ENCODE data around the gene TRIO.
"Not testable (repeated sequence)": the region's sequence is repeated elsewhere in the genome, so short reads cannot be mapped to it uniquely, and the experiment has no call there.

TRIO gene

GRCh38 chr5:14552017-14552416, 408.9 kb downstream of the TRIO start:
- no peak for DNase-seq
- in situ Hi-C loops (cut with HindIII; ENCODE audit: low pct_ligation_motif_present, low sequenced_read_pairs), result no loop called here
- H3K4me3 ChIP-seq (ENCODE audit: low read depth, low read length), result no peak overlapping the region
- H3K27ac ChIP-seq, result no peak overlapping the region
- no peak for TF ChIP-seq CTCF (IDR thresholded peaks at IDR 0.05; ENCODE audit: low read depth, low read length, missing control alignments)
- H3K27me3 ChIP-seq (replicated peaks), result peaks cover 3% of the 10 kb centered on the region
- H3K36me3 ChIP-seq (replicated peaks), result no peaks in the 10 kb centered on the region

- H3K4me3 ChIP-seq (ENCODE audit: low read depth, low read length); H3K27ac ChIP-seq; DNase-seq; H3K27me3 ChIP-seq (replicated peaks); in situ Hi-C loops (cut with HindIII; ENCODE audit: low pct_ligation_motif_present, low sequenced_read_pairs); H3K36me3 ChIP-seq (replicated peaks): not testable (repeated sequence)
Observed at GRCh38 chr5:14554288-14554687, 411.1 kb downstream of the TRIO start.

DNA sequence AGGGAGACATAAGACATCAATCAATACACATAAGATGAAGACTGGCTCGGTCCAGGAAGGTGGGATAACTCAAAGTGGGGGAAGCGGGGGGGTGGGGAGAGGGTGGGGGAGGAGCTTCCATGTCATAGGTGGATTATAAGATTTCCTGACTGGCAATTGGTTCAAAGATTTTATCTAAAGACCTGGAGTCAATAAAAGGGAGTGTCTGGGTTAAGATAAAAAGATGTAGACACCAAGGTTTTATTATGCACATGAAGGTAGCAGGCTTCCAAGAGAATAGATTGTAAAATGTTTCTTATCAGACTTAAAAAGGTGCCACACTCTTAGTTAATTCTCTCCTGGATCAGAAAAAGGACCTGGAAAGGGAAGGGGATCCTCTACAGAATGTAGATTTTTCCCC, 412.9 kb downstream of the TRIO start:
- TF ChIP-seq CTCF (IDR thresholded peaks at IDR 0.05; ENCODE audit: low read depth, low read length, missing control alignments), result no peak
- no peak for DNase-seq
- no peaks in the 10 kb centered on the region for H3K27me3 ChIP-seq (replicated peaks)
- no peaks in the 10 kb centered on the region for H3K36me3 ChIP-seq (replicated peaks)
- H3K4me3 ChIP-seq (ENCODE audit: low read depth, low read length), result no peak overlapping the region
- in situ Hi-C loops (cut with HindIII; ENCODE audit: low pct_ligation_motif_present, low sequenced_read_pairs), result no loop called here
- no peak overlapping the region for H3K27ac ChIP-seq

DNA sequence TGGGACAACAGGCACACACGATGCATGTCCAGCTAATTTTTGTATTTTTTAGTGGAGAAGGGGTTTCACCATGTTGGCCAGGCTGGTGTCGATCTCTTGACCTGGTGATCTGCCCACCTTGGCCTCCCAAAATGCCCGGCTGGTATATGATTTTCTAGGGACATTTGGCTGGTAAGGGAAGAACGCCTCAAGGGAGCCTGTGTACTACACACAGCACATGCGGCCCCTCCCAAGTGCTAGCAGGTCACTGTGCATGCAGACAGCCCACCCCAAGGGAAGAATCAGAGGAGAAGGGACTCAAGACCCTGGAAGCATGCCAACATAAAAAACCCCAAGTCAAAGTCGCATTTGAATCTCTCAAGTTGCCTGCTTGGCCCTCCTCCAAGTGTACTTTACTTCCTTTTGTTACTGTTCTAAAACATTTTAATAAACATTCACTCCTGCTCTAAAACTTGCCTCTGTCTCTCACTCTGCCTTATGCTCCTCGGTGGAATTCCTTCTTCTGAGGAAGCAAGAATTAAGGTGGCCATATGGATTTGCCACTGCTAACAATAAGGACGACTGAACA, 414.1 kb downstream of the TRIO start:
- H3K27me3 ChIP-seq (replicated peaks), result no peaks in the 10 kb centered on the region
- in situ Hi-C loops (cut with HindIII; ENCODE audit: low pct_ligation_motif_present, low sequenced_read_pairs), result no loop called here
- DNase-seq, result no peak
- H3K36me3 ChIP-seq (replicated peaks), result no peaks in the 10 kb centered on the region
- no peak for TF ChIP-seq CTCF (IDR thresholded peaks at IDR 0.05; ENCODE audit: low read depth, low read length, missing control alignments)
- no peak overlapping the region for H3K27ac ChIP-seq
- H3K4me3 ChIP-seq (ENCODE audit: low read depth, low read length), result no peak overlapping the region

GRCh38 chr5:14557791-14558415, 414.8 kb downstream of the TRIO start:
- Histone ChIP-seq H3K36me3 (replicated peaks) (no peaks in the 10 kb centered on the region), H3K27me3 (replicated peaks) (no peaks in the 10 kb centered on the region), H3K4me3 (ENCODE audit: low read depth, low read length) (no peak overlapping the region), H3K27ac (no peak overlapping the region)
- DNase-seq, result no peak
- TF ChIP-seq CTCF (IDR thresholded peaks at IDR 0.05; ENCODE audit: low read depth, low read length, missing control alignments), result no peak
- in situ Hi-C loops (cut with HindIII; ENCODE audit: low pct_ligation_motif_present, low sequenced_read_pairs), result no loop called here
